Measurements from ENCODE around the gene MAGI2.

MAGI2 gene

DNA sequence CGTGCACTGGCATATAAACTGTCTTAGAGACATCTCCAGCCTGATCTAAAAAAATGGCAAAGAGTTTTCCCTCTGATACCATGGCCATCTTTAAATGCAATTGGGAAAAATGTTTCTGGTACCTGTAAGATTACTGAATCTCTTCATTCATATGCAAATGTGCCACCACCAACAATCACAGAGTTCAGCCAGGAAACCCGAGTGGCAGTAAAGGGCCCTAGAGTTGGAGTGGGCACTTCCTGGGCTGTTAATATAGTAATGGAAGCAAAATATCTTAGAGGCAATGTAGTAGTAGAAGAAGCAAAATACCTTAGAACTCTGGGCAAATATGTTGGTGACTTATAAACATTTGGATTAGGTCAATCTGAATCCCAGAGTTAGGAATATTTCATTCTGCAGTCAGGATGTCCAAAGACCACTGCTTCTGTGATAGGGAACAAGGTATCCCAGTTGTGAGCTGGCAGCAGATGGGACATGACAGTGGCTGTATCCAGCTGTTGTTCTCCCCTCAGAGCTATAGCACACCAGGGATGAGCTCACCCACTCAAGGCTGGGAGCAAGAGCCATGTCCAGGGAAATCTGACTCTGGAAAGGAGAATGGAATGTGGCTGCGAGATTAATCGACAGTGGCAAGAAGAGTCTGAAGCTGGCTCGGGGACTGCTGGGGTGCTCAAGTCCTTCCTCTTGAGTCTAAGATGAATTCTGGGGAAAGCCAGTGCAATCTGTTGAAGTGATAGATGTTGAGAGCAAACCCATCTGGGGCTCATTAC lies 1322.8 kb downstream of the MAGI2 start:
- ChIA-PET CTCF (no interaction called here), POLR2A (no interaction called here)
- TF ChIP-seq, protein P1, sequence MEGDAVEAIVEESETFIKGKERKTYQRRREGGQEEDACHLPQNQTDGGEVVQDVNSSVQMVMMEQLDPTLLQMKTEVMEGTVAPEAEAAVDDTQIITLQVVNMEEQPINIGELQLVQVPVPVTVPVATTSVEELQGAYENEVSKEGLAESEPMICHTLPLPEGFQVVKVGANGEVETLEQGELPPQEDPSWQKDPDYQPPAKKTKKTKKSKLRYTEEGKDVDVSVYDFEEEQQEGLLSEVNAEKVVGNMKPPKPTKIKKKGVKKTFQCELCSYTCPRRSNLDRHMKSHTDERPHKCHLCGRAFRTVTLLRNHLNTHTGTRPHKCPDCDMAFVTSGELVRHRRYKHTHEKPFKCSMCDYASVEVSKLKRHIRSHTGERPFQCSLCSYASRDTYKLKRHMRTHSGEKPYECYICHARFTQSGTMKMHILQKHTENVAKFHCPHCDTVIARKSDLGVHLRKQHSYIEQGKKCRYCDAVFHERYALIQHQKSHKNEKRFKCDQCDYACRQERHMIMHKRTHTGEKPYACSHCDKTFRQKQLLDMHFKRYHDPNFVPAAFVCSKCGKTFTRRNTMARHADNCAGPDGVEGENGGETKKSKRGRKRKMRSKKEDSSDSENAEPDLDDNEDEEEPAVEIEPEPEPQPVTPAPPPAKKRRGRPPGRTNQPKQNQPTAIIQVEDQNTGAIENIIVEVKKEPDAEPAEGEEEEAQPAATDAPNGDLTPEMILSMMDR (IDR thresholded peaks at IDR 0.05; ENCODE audit: control extremely low read depth, extremely low read depth, low read depth, missing control alignments) = no peak
- DNase-seq (ENCODE audit: extremely low spot score) = no peak

DNA sequence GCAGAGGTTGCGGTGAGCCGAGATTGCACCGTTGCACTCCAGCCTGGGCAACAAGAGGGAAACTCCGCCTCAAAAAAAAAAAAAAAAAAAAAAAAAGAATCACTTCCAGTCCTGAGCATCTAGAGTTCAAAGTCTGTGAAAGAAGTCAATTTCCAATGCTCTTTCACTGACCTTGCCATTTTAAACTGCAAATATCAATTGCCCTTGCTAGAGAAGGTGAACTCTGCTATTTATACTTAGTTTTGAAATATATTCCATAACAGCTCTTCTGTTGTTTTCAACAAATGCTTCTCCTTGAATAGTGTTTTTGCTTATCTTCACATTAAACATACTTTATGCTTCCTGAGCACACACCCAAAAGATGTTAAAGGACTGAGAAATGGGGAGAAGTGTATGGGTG lies 1323.6 kb downstream of the MAGI2 start:
- POLR2A ChIA-PET = no interaction called here
- CTCF ChIA-PET = no interaction called here
- TF ChIP-seq, protein P1 (IDR thresholded peaks at IDR 0.05; ENCODE audit: control extremely low read depth, extremely low read depth, low read depth, missing control alignments) = no peak
- no peak for DNase-seq (ENCODE audit: extremely low spot score)

DNA sequence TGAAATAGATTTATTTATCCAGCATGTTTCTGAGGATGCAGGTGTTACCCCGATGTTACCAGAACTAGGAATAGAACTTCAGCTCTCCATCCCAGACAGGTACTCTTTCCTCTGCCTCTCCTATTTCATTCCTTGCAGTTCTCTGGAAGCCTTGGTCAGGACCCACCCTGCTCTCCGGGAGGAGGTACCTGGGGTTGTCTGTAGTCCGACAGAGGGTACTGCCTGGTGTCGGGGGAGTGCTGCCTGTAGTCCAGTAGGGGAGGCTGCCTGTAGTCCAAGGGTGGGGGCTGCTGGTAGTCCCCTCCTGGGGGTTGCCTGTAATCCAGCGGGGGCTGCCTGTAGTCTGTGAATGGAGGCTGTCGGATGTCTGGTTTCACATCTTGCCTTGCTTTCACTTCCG lies 1326.5 kb downstream of the MAGI2 start:
- TF ChIP-seq, protein P1 (IDR thresholded peaks at IDR 0.05; ENCODE audit: control extremely low read depth, extremely low read depth, low read depth, missing control alignments) = no peak
- CTCF ChIA-PET = no interaction called here
- DNase-seq (ENCODE audit: extremely low spot score) = no peak
- POLR2A ChIA-PET = no interaction called here

DNA sequence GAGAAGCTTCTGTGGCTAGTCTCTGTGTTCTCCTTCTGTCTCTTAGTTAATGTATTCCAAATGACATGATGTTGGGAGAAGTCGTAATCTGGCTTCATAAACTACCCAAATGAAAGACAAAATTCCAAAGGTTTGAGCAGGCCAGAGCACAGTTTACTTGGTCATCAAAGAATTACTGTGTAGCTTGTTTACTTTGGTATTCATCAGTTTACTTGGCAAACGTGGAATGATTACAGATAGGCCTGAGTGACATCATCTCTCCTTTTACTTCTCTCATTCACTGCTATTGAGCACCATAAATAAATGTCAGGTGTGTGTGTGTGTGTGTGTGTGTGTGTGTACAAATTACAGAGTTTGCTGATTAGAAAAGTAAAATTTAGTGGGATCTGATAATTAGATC lies 1327.6 kb downstream of the MAGI2 start:
- TF ChIP-seq, protein P1 (IDR thresholded peaks at IDR 0.05; ENCODE audit: control extremely low read depth, extremely low read depth, low read depth, missing control alignments) = no peak
- POLR2A ChIA-PET = no interaction called here
- CTCF ChIA-PET = interaction anchor here (1.1 kb wide), 1 partner anchor 9 kb away, joined by 4 read pairs; no protein-coding TSS in a partner anchor
- no peak for DNase-seq (ENCODE audit: extremely low spot score)

DNA sequence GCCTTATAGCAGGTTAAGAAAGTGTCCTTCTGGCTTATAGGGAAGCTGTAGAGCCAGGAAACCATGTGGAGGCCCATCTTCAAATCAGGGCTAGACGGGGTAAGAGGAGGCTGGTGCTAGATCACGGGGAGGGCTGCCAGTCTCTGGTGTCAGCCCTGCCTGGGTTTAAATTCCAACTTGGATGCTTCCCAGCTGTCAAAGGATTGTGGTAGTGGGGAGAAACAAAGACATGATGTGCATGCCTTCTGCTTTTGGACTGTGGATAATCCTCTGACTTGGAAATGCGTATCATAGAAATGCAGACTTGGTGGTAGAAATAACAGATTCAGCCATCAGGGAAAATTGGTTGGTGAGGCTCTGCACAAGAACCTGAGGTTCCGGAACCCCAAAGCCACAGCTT lies 1329.3 kb downstream of the MAGI2 start:
- ChIA-PET CTCF (no interaction called here), POLR2A (no interaction called here)
- no peak for DNase-seq (ENCODE audit: extremely low spot score)
- TF ChIP-seq, protein P1 (IDR thresholded peaks at IDR 0.05; ENCODE audit: control extremely low read depth, extremely low read depth, low read depth, missing control alignments) = no peak

DNA sequence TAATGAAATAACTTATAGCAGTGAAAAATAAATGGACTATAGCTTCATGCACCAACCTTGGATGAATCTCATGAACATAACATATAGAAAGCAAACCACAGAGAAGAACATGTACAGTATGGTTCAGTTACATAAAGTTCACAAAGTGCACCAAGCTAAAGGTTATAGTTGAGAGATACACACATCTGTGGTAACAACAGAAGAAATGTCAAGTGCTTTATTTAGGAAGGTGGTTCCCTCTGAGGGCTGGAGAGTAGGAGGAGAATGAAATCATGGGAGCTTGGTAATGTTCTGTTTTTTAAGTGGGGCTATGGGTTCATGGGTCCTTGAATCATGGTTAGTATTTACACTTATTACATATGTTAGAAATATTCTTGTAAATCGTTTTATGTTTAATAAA lies 1331.6 kb downstream of the MAGI2 start:
- DNase-seq (ENCODE audit: extremely low spot score) = no peak
- ChIA-PET POLR2A (no interaction called here), CTCF (interaction anchor here (1.1 kb wide), 1 partner anchor 45 kb away, joined by 4 read pairs; no protein-coding TSS in a partner anchor)
- TF ChIP-seq, protein P1 (IDR thresholded peaks at IDR 0.05; ENCODE audit: control extremely low read depth, extremely low read depth, low read depth, missing control alignments) = no peak
